HG02759 (cell line): ENCODE data around the gene EPHA3.

Experiments used
- ATAC-seq: cut with Tn5 transposase; IDR thresholded peaks from one replicate; pipeline ENCODE4 v1.9.1; 2021; ENCODE audit warnings: mild to moderate bottlenecking, moderate library complexity; ENCODE audit not compliant: unreplicated experiment

The EPHA3 gene

DNA sequence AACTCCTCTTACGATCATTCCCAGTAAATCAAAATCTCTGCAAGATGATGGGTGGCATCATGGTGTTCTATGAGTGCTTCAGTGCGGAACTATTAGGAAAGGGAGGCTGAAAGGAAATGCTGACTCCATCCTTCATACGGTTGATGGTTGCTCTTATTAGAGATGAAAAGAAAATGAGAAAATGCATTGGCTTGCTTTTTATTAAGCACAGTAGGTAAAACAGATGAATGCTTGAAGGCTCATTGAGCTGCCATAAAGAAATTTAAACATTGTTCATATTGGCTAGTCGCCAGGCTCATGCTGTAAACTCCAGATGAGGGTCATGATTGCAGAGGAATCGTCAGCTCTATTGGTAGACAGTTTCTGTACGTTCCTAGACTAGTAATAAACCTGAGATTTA lies 115.8 kb downstream of the EPHA3 start:
- no peak for ATAC-seq

- ATAC-seq, result no peak
These were observed 119.8 kb downstream of the EPHA3 start for GRCh38 chr3:89227218-89227617.

DNA sequence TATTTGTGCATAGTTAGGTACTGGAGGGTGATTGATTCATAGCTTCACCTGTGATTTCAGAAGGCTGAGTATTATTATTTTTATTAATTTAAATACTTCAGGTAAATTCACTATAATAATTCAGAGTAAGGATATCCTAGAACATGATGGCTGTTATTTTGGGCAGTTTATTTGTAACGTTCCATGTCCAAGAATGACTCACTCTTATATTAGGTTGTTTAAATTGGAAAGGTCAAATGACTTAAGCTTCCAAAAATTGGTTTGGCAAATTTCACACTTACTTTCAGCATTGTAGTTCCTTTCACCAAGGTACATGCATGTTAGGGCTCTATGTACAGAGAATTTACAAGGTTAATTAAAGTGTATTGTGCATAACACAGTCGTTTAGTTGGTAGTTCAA lies 120.2 kb downstream of the EPHA3 start:
- no peak for ATAC-seq

GRCh38 chr3:89232155-89232554 lies 124.7 kb downstream of the EPHA3 start:
- ATAC-seq, result no peak

- no peak for ATAC-seq
These were observed 127.2 kb downstream of the EPHA3 start for GRCh38 chr3:89234620-89235019.

GRCh38 chr3:89238846-89239245 lies 131.4 kb downstream of the EPHA3 start:
- no peak for ATAC-seq

- ATAC-seq, result no peak
These were observed 132.4 kb downstream of the EPHA3 start for GRCh38 chr3:89239774-89240173.

DNA sequence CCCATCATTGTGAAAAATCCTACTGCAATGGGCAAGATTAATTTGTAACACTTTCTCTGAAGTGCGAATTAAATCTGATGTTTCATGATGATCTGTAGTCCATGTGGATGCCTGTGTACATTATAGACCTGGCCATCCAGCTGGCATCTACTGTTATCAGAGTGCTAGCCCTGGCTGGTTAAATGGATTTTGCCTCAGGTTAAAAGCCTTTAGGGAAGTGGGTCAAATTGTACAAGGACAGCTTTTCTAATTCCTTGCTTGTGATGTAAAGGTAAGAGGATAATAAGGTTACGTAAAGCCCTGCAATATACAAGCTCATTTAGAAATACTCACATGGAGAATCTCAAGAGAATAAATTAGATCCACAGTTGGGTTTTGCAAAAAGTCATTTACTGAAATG lies 138.2 kb downstream of the EPHA3 start:
- no peak for ATAC-seq

- ATAC-seq, result no peak
These were observed 138.9 kb downstream of the EPHA3 start for GRCh38 chr3:89246326-89246725.

GRCh38 chr3:89250742-89251141 lies 143.3 kb downstream of the EPHA3 start:
- ATAC-seq, result no peak

DNA sequence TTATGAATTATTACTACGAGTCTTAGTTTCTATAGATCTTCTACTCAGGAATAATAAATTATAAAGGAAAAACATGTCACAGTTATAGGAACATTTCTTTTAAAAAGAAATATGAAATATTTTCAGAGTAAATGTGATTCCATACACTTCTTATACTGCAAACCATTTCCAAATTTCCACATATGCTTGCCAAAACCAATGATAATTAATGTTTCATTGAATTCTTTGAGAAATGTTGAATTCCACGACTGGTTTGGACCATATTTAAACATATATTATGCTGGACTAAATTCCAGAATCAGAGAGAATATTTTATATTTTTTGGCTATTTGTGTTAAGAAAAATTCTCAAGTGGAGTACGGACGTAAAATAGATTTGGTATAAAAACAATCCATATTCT lies 144.6 kb downstream of the EPHA3 start:
- no peak for ATAC-seq

- no peak for ATAC-seq
These were observed 145.4 kb downstream of the EPHA3 start for GRCh38 chr3:89252860-89253259.

GRCh38 chr3:89256395-89256794 lies 149.0 kb downstream of the EPHA3 start:
- ATAC-seq, result no peak

DNA sequence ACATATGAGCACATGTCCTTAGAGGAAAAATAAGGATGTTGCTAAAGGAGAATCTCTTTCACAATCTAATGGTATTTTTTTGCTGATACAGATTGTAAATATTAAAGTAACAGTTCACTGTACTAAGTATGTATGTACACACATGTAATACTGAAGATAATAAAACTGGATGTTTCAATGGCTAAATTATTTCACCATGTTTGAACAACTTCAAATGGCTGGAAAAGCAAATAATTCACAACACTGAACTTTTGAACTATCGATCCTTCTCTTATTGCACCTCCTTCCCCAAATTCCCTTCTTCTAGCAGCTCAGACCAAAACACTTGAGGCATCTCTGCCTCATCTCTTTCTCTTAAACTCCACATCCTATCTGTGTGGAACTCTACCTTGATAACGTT lies 149.5 kb downstream of the EPHA3 start:
- no peak for ATAC-seq

- no peak for ATAC-seq
These were observed 153.3 kb downstream of the EPHA3 start for GRCh38 chr3:89260721-89261120.

DNA sequence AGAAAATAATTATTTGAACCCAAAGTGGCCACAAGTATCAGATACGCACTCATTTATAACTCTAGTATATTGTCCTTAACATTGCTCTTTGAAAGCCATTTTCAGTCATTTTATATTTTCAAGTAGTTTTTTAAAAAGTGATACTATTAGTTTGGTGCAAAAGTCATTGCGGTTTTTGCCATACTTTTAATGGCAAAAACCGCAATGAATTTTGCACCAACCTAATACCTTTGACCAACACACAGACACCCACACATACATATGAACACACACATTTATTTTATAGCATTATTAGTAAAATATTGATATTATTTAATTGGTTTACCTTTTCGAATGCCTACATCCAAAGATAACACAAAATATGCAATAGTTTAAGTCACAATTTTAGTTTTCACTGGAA lies 154.3 kb downstream of the EPHA3 start:
- no peak for ATAC-seq

GRCh38 chr3:89262309-89262929 lies 155.0 kb downstream of the EPHA3 start:
- ATAC-seq, result no peak

- no peak for ATAC-seq
These were observed 156.7 kb downstream of the EPHA3 start for GRCh38 chr3:89264037-89264560.

GRCh38 chr3:89266074-89266473 lies 158.7 kb downstream of the EPHA3 start:
- no peak for ATAC-seq

GRCh38 chr3:89268059-89268458 lies 160.6 kb downstream of the EPHA3 start:
- ATAC-seq, result no peak

GRCh38 chr3:89270201-89270600 lies 162.8 kb downstream of the EPHA3 start:
- no peak for ATAC-seq

GRCh38 chr3:89275001-89275400 lies 167.6 kb downstream of the EPHA3 start:
- no peak for ATAC-seq

DNA sequence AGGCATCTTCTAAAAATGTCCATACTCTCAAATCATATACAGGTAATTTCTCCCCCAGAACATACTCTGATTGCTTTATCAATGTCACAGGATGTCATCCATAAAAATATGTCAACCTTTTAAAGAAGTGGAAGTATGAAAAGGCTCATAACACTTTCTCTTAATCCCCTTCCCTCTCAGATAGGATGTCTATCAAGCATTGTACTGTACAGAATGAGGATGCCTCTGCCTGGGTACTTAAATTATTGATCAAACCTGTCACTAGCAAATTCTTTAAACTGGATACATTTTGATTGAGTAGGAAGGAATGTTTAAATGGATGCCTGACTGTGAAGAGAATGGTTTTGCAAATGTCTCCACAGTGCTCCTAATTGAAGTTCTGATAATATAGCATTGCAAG lies 168.7 kb downstream of the EPHA3 start:
- ATAC-seq, result no peak
